Measurements from ENCODE around the gene CLEC11A.

The CLEC11A gene

GRCh38 chr19:50705422-50706019, 17.6 kb upstream of the CLEC11A start:
- DNase-seq, result peak in 1 of 2 experiments; percentile 59

- no peak for DNase-seq
Measured at GRCh38 chr19:50706387-50706786, 16.8 kb upstream of the CLEC11A start.

- no peak for DNase-seq
Measured at GRCh38 chr19:50708179-50708879, 14.8 kb upstream of the CLEC11A start.

- DNase-seq, result no peak
Measured at GRCh38 chr19:50710094-50710493, 13.1 kb upstream of the CLEC11A start.

- DNase-seq, result no peak
Measured at GRCh38 chr19:50710612-50711011, 12.6 kb upstream of the CLEC11A start.

GRCh38 chr19:50711196-50711595, 12.0 kb upstream of the CLEC11A start:
- no peak for DNase-seq

GRCh38 chr19:50711805-50712204, 11.4 kb upstream of the CLEC11A start:
- no peak for DNase-seq

GRCh38 chr19:50712833-50713232, 10.3 kb upstream of the CLEC11A start:
- no peak for DNase-seq

- no peak for DNase-seq
Measured at GRCh38 chr19:50713556-50714236, 9.5 kb upstream of the CLEC11A start.

GRCh38 chr19:50716178-50717025, 6.8 kb upstream of the CLEC11A start:
- DNase-seq, result no peak

- DNase-seq, result no peak
Measured at GRCh38 chr19:50717026-50717723, 6.0 kb upstream of the CLEC11A start.

- no peak for DNase-seq
Measured at GRCh38 chr19:50717891-50718254, 5.3 kb upstream of the CLEC11A start.

GRCh38 chr19:50718255-50719118, 4.7 kb upstream of the CLEC11A start:
- DNase-seq, result no peak

GRCh38 chr19:50719119-50719435, 4.1 kb upstream of the CLEC11A start:
- no peak for DNase-seq

- no peak for DNase-seq
Measured at GRCh38 chr19:50719566-50719965, 3.6 kb upstream of the CLEC11A start, which contains the start of gene SHANK1. Gene SHANK1 (minus strand): TSS chr19:50719802. CDS start chr19:50716919, 2,883 bp downstream.

GRCh38 chr19:50720181-50720920, 2.8 kb upstream of the CLEC11A start:
- DNase-seq, result no peak

- DNase-seq, result no peak
Measured at GRCh38 chr19:50720921-50721381, 2.2 kb upstream of the CLEC11A start.

- DNase-seq, result no peak
Measured at GRCh38 chr19:50721441-50722137, 1.6 kb upstream of the CLEC11A start.

- no peak for DNase-seq
Measured at GRCh38 chr19:50722201-50723013, 757 bp upstream of the CLEC11A start.
